ENCODE results near the gene CLDND2. TPM values are rescaled to one million over a fixed set of nuclear protein-coding genes. Genes with fewer than 3 reads are reported as not detected.

CLDND2 gene
- total and polyA plus RNA-seq, 2 donors (not counting 1 experiment from before 2014, with no cell fraction given): not detected

DNA sequence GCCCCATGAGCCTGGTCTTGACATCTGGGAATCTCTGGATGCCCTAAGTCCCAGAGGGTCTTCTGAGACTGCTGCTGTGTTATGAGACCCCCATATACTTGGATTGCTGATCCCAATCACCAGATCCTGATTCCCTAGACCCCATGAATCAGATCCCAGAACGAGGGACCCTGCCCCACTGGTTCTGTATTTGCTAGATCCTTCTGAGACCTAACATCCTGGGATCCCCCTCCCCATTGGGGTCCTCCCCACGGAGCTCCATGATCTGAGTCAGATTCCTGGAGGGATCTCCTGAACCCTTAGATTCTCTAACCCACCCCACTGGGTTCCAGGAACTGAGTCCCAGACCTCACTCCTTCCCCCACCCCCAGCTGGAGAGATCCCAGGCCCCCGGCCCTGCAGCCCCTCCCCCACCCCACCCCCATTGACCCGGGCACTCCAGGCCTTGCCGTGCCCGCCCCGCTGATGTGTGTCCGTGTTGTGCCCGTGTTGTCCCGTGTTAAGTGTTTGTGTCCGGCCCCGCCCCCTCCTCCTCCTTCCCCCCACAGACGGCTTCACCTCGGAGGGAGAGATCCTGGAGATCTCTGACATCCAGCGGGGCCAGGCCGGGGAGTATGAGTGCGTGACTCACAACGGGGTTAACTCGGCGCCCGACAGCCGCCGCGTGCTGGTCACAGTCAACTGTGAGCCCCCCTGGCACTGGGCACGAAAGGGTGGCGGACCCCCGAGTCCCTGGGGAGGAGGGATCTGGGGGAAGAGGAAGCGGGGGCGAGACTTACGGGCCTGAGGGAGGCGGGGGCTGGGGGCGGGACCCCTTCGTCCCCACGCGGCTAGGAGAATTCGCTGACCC, 42.4 kb downstream of the CLDND2 start:
- Histone ChIP-seq H3K9ac (ENCODE audit: insufficient read depth, low read length) (no peak overlapping the region), H3K4me1 (ENCODE audit: control insufficient read depth, extremely low read depth, insufficient read depth, low read length) (no peaks in the 10 kb centered on the region), H3K27me3 (ENCODE audit: control insufficient read depth, insufficient read depth, low read length) (no peaks in the 10 kb centered on the region), H3K27ac (ENCODE audit: insufficient read depth, low read length) (no peak overlapping the region), H3K36me3 (ENCODE audit: control insufficient read depth, insufficient read depth, low read length) (no peaks in the 10 kb centered on the region), H3K79me2 (ENCODE audit: control insufficient read depth, insufficient read depth, low read length) (no peaks in the 10 kb centered on the region), H2AFZ (ENCODE audit: low read length) (no peak overlapping the region), H4K20me1 (ENCODE audit: control insufficient read depth, extremely low read depth, insufficient read depth, low read length) (no peaks in the 10 kb centered on the region), H3K4me2 (ENCODE audit: extremely low read depth, insufficient read depth, low read length) (no peak overlapping the region), H3K9me3 (ENCODE audit: control insufficient read depth, insufficient read depth, low read depth, low read length) (no peaks in the 10 kb centered on the region), H3K4me3 (replicated peaks in 1 of 4; ENCODE audit: control extremely low read depth in 1 of 4, insufficient read depth in 1 of 4, low read depth in 3 of 4, low read length in 4 of 4) (no peak overlapping the region)
- TF ChIP-seq CTCF (conservative IDR thresholded peaks at IDR 0.05 in 1 of 2, IDR thresholded peaks at IDR 0.05 in 1 of 2; ENCODE audit: low read depth in 1 of 2, low read length in 2 of 2): no peak
- TF ChIP-seq EZH2 (IDR thresholded peaks at IDR 0.05; ENCODE audit: low read length, missing control alignments): no peak
- no peak for DNase-seq (ENCODE audit: low read depth in 2 of 2)

- TF ChIP-seq CTCF (conservative IDR thresholded peaks at IDR 0.05 in 1 of 2, IDR thresholded peaks at IDR 0.05 in 1 of 2; ENCODE audit: low read depth in 1 of 2, low read length in 2 of 2) (no peak), EZH2 (IDR thresholded peaks at IDR 0.05; ENCODE audit: low read length, missing control alignments) (no peak)
- Histone ChIP-seq H3K4me1 (ENCODE audit: control insufficient read depth, extremely low read depth, insufficient read depth, low read length) (no peaks in the 10 kb centered on the region), H3K4me2 (ENCODE audit: extremely low read depth, insufficient read depth, low read length) (no peak overlapping the region), H3K36me3 (ENCODE audit: control insufficient read depth, insufficient read depth, low read length) (no peaks in the 10 kb centered on the region), H4K20me1 (ENCODE audit: control insufficient read depth, extremely low read depth, insufficient read depth, low read length) (no peaks in the 10 kb centered on the region), H3K9me3 (ENCODE audit: control insufficient read depth, insufficient read depth, low read depth, low read length) (no peaks in the 10 kb centered on the region), H3K4me3 (replicated peaks in 1 of 4; ENCODE audit: control extremely low read depth in 1 of 4, insufficient read depth in 1 of 4, low read depth in 3 of 4, low read length in 4 of 4) (no peak overlapping the region), H2AFZ (ENCODE audit: low read length) (no peak overlapping the region), H3K9ac (ENCODE audit: insufficient read depth, low read length) (no peak overlapping the region), H3K79me2 (ENCODE audit: control insufficient read depth, insufficient read depth, low read length) (no peaks in the 10 kb centered on the region), H3K27me3 (ENCODE audit: control insufficient read depth, insufficient read depth, low read length) (no peaks in the 10 kb centered on the region), H3K27ac (ENCODE audit: insufficient read depth, low read length) (no peak overlapping the region)
- DNase-seq (ENCODE audit: low read depth in 2 of 2): no peak
These were observed 43.4 kb downstream of the CLDND2 start for GRCh38 chr19:51325161-51325976.

DNA sequence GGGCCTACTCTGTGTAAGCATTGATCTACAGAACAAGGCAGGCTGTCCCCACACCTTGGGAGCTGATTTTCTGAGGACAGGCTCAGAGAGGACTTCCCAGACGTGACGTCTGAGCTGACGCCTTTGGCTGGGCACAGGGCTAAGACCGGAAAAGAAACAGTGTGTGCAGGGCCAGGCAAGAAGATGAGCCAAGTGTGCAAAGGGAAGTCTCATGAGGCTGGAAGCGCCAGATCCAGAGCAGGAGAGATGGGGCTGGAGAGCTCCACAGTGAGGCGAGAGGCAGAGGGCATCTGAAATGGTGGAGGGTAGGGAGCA, 44.7 kb downstream of the CLDND2 start:
- Histone ChIP-seq H3K9ac (ENCODE audit: insufficient read depth, low read length) (no peak overlapping the region), H3K9me3 (ENCODE audit: control insufficient read depth, insufficient read depth, low read depth, low read length) (no peaks in the 10 kb centered on the region), H3K4me1 (ENCODE audit: control insufficient read depth, extremely low read depth, insufficient read depth, low read length) (no peaks in the 10 kb centered on the region), H4K20me1 (ENCODE audit: control insufficient read depth, extremely low read depth, insufficient read depth, low read length) (no peaks in the 10 kb centered on the region), H3K27ac (ENCODE audit: insufficient read depth, low read length) (no peak overlapping the region), H3K36me3 (ENCODE audit: control insufficient read depth, insufficient read depth, low read length) (no peaks in the 10 kb centered on the region), H3K4me2 (ENCODE audit: extremely low read depth, insufficient read depth, low read length) (no peak overlapping the region), H3K4me3 (replicated peaks in 1 of 4; ENCODE audit: control extremely low read depth in 1 of 4, insufficient read depth in 1 of 4, low read depth in 3 of 4, low read length in 4 of 4) (no peak overlapping the region), H2AFZ (ENCODE audit: low read length) (no peak overlapping the region), H3K79me2 (ENCODE audit: control insufficient read depth, insufficient read depth, low read length) (no peaks in the 10 kb centered on the region), H3K27me3 (ENCODE audit: control insufficient read depth, insufficient read depth, low read length) (no peaks in the 10 kb centered on the region)
- no peak for DNase-seq (ENCODE audit: low read depth in 2 of 2)
- TF ChIP-seq CTCF (conservative IDR thresholded peaks at IDR 0.05 in 1 of 2, IDR thresholded peaks at IDR 0.05 in 1 of 2; ENCODE audit: low read depth in 1 of 2, low read length in 2 of 2) (no peak), EZH2 (IDR thresholded peaks at IDR 0.05; ENCODE audit: low read length, missing control alignments) (no peak)

All from fibroblast of lung (primary cell).